ENCODE data around the gene LDLRAD1. TPM values are rescaled to one million over a fixed set of nuclear protein-coding genes. Genes with fewer than 3 reads are reported as not detected.

The LDLRAD1 gene
- total and polyA plus RNA-seq, 2 donors (not counting 3 experiments of a cell fraction or from before 2014, with no cell fraction given): not detected

- Histone ChIP-seq H3K27ac (ENCODE audit: insufficient read depth, low read depth, low read length) (no peak overlapping the region), H3K4me1 (ENCODE audit: control insufficient read depth, extremely low read depth, insufficient read depth, low read length) (no peaks in the 10 kb centered on the region), H3K9ac (replicated peaks; ENCODE audit: extremely low read depth, insufficient read depth, low read length) (no peak overlapping the region), H3K36me3 (ENCODE audit: control insufficient read depth in 2 of 2, extremely low read depth in 1 of 2, insufficient read depth in 2 of 2, low read length in 2 of 2) (no peaks in the 10 kb centered on the region), H3K4me3 (replicated peaks in 1 of 3; ENCODE audit: insufficient read depth in 1 of 3, low read depth in 1 of 3, low read length in 3 of 3) (no peak overlapping the region), H3K9me1 (replicated peaks; ENCODE audit: control insufficient read depth, extremely low read depth, insufficient read depth, low read length) (no peaks in the 10 kb centered on the region), H3K9me3 (replicated peaks; ENCODE audit: control insufficient read depth, insufficient read depth, low read length) (no peaks in the 10 kb centered on the region), H3K4me2 (ENCODE audit: insufficient read depth, low read length) (no peak overlapping the region), H4K20me1 (replicated peaks; ENCODE audit: control insufficient read depth, extremely low read depth, insufficient read depth, low read length) (no peaks in the 10 kb centered on the region), H3K27me3 (ENCODE audit: control insufficient read depth in 2 of 2, insufficient read depth in 2 of 2, low read length in 2 of 2) (peaks cover 0 to 6% of the 10 kb centered on the region in 2 experiments), H2AFZ (ENCODE audit: low read depth, low read length) (no peak overlapping the region), H3K79me2 (ENCODE audit: control insufficient read depth, insufficient read depth, low read length) (no peaks in the 10 kb centered on the region)
- FAIRE-seq (no peak), DNase-seq (ENCODE audit: low read depth, low spot score) (no peak)
- ChIA-PET CTCF (interaction anchor here (1.2 kb wide), 1 partner anchor 14 kb away, joined by 4 read pairs; no protein-coding TSS in a partner anchor), POLR2A (no interaction called here)
- intact Hi-C loops (cut with micrococcal nuclease) (no loop called here), dilution Hi-C loops (cut with MboI; ENCODE audit: extremely low pct_ligation_motif_present, low sequenced_read_pairs) (no loop called here)
- no peak for TF ChIP-seq MYC (IDR thresholded peaks at IDR 0.05; ENCODE audit: low read depth, low read length)
- no peak for TF ChIP-seq EZH2 (IDR thresholded peaks at IDR 0.05; ENCODE audit: borderline replicate concordance, low read depth, low read length, severe bottlenecking)
- no peak for TF ChIP-seq GATA2 (IDR thresholded peaks at IDR 0.05; ENCODE audit: insufficient read depth, insufficient read length, low read depth, low read length)
- TF ChIP-seq POLR2A (IDR thresholded peaks at IDR 0.05; ENCODE audit: low read depth, low read length): no peak
- TF ChIP-seq MAX (IDR thresholded peaks at IDR 0.05; ENCODE audit: insufficient read depth, insufficient read length): no peak
- TF ChIP-seq CTCF (IDR thresholded peaks at IDR 0.05; ENCODE audit: extremely low read depth in 1 of 2, insufficient read depth in 1 of 2, low read depth in 1 of 2, low read length in 2 of 2): no peak
- no peak for TF ChIP-seq POLR2AphosphoS5 (IDR thresholded peaks at IDR 0.05; ENCODE audit: insufficient read depth, low read depth, low read length)
- TF ChIP-seq FOS (IDR thresholded peaks at IDR 0.05; ENCODE audit: borderline replicate concordance, insufficient read depth, low read length): no peak
- no TSS peak for BruUV-seq (replicated peaks)
Observed at GRCh38 chr1:54018635-54019034, 649 bp upstream of the LDLRAD1 start.

Measured in endothelial cell of umbilical vein (primary cell).